Endodermal cell (in vitro differentiated cells): ENCODE measurements around the gene FOXI1. TPM values are rescaled to one million over a fixed set of nuclear protein-coding genes. Genes with fewer than 3 reads are reported as not detected.

Source experiments
- DNase-seq: peaks from one replicate; pipeline ENCODE4 v3.0.0-alpha.2; 2017
- H3K27ac ChIP-seq: 2 replicates; pipeline ENCODE4 v1.5.1; 2013; ENCODE audit warnings: mild to moderate bottlenecking, low read depth, low read length, moderate library complexity
- H3K27me3 ChIP-seq: 2 replicates; pipeline ENCODE4 v1.6.1; 2013; ENCODE audit warnings: mild to moderate bottlenecking, low read length, moderate library complexity; ENCODE audit not compliant: insufficient read depth, control insufficient read depth, poor library complexity, severe bottlenecking
- H3K36me3 ChIP-seq: 2 replicates; pipeline ENCODE4 v1.7.0; 2013; ENCODE audit warnings: mild to moderate bottlenecking, low read length, moderate library complexity; ENCODE audit not compliant: control insufficient read depth, insufficient read depth
- H3K4me1 ChIP-seq: one replicate; pipeline ENCODE4 v1.7.0; 2013; ENCODE audit warnings: low read length; ENCODE audit not compliant: control insufficient read depth, insufficient read depth
- H3K4me3 ChIP-seq: 2 replicates; pipeline ENCODE4 v1.5.1; 2013; ENCODE audit warnings: mild to moderate bottlenecking, low read length, moderate library complexity
- H3K9ac ChIP-seq: 2 replicates; pipeline ENCODE4 v1.6.1; 2013; ENCODE audit warnings: mild to moderate bottlenecking, low read length, moderate library complexity; ENCODE audit not compliant: poor library complexity, severe bottlenecking; ENCODE audit errors: extremely low read depth
- H3K9me3 ChIP-seq: 2 replicates; pipeline ENCODE4 v1.6.1; 2013; ENCODE audit warnings: mild to moderate bottlenecking, low read length, moderate library complexity; ENCODE audit not compliant: control insufficient read depth
- H3K27ac Mint-ChIP-seq: 2 replicates; pipeline ENCODE4 v1.8.0; 2020; ENCODE audit warnings: mixed read lengths
- H3K27me3 Mint-ChIP-seq: 2 replicates; pipeline ENCODE4 v1.8.0; 2021; ENCODE audit warnings: mild to moderate bottlenecking, mixed read lengths; ENCODE audit not compliant: insufficient read depth
- H3K36me3 Mint-ChIP-seq: 2 replicates; pipeline ENCODE4 v1.8.0; 2020; ENCODE audit warnings: low read depth, mixed read lengths
- H3K4me1 Mint-ChIP-seq: 2 replicates; pipeline ENCODE4 v1.8.0; 2020; ENCODE audit warnings: mixed read lengths
- H3K4me3 Mint-ChIP-seq: 2 replicates; pipeline ENCODE4 v1.8.0; 2020; ENCODE audit warnings: mild to moderate bottlenecking, moderate library complexity, mixed read lengths
- H3K9me3 Mint-ChIP-seq: 2 replicates; pipeline ENCODE4 v1.8.0; 2020; ENCODE audit warnings: mild to moderate bottlenecking, mixed read lengths
- WGBS, 2 experiments: methylation state at CpG; one replicate each; pipeline versions ENCODE4 v1.1.5 to v1.1.7; 2013; ENCODE audit warnings: missing lambda C conversion rate in 2 of 2, mixed read lengths in 1 of 2; ENCODE audit not compliant: insufficient coverage in 1 of 2, insufficient read length in 1 of 2; 5-methylcytosine and 5-hydroxymethylcytosine counted together
- total RNA-seq, 2 donors: library from RNA; stranded (reverse); fragmentation: NEBNext Ultra II Directional in 1 of 2; extraction: Animal tissue kit (Norgen Biotek cat#: 25700) in 1 of 2; gene quantifications; 2 replicates in 1 of 2; 3 replicates in 1 of 2; pipeline ENCODE4 v1.2.1, GENCODE V29; 2021
- TF ChIP-seq, protein P1 (sequence below): fragments of 200-600 bp; sonication (generic); conservative IDR thresholded peaks from 2 replicates; pipeline ENCODE4 v1.5.0; 2021; ENCODE audit warnings: antibody characterized with exemption, mild to moderate bottlenecking

Gene FOXI1
- total RNA-seq, 2 donors from 2014 or later = 0.44 to 3.5 TPM

DNA sequence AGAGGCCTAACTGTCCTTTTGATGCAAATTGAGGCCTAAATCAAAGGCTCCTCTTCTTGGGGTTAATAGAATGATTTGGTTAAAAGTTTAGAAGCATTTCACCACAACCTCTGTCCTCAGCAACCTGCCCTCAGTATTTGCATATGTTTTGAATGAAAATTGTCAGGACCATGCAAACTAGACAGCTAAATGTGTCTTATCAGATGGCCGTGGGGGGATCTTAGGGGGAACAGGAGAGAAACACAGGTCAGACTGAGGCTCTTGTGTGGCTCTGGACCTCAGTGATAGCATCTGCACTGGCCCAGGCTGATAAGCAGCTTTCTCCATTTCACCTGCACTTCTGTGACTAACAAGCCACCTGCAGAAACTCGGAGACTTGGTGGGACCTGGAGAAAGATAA, 49.0 kb downstream of the FOXI1 start:
- Histone ChIP-seq H3K27me3 (no peaks in the 10 kb centered on the region), H3K4me1 (peaks cover 8% of the 10 kb centered on the region), H3K9ac (no peak overlapping the region), H3K36me3 (no peaks in the 10 kb centered on the region), H3K4me3 (no peak overlapping the region), H3K27ac (no peak overlapping the region), H3K9me3 (no peaks in the 10 kb centered on the region)
- Mint-ChIP-seq H3K27me3 (no peaks in the 10 kb centered on the region), H3K4me3 (no peak overlapping the region), H3K36me3 (no peaks in the 10 kb centered on the region), H3K27ac (no peak overlapping the region), H3K4me1 (peaks cover 24% of the 10 kb centered on the region), H3K9me3 (no peaks in the 10 kb centered on the region)
- 83 to 88% methylated on average over 1 to 2 of the region's 2 CpGs for WGBS, 2 experiments
- no peak for DNase-seq
- TF ChIP-seq, protein P1, sequence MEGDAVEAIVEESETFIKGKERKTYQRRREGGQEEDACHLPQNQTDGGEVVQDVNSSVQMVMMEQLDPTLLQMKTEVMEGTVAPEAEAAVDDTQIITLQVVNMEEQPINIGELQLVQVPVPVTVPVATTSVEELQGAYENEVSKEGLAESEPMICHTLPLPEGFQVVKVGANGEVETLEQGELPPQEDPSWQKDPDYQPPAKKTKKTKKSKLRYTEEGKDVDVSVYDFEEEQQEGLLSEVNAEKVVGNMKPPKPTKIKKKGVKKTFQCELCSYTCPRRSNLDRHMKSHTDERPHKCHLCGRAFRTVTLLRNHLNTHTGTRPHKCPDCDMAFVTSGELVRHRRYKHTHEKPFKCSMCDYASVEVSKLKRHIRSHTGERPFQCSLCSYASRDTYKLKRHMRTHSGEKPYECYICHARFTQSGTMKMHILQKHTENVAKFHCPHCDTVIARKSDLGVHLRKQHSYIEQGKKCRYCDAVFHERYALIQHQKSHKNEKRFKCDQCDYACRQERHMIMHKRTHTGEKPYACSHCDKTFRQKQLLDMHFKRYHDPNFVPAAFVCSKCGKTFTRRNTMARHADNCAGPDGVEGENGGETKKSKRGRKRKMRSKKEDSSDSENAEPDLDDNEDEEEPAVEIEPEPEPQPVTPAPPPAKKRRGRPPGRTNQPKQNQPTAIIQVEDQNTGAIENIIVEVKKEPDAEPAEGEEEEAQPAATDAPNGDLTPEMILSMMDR = no peak

DNA sequence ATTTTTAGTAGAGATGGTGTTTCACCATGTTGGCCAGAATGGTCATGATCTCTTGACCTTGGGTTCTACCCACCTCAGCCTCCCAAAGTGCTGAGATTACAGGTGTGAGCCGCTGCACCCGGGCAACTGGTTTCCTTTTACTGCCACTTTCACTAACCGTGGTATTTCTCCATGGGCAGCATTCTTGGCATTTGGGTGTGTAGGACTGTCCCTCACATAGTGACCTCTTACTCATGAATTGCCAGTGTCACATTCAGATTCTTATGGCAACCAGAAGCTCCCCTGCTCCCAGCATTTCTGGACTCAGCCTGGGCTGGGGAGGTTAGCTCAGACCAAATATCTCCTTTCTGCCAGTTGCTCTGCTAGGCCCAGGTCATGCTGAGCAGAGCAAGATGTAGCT, 50.1 kb downstream of the FOXI1 start:
- Histone ChIP-seq H3K9ac (no peak overlapping the region), H3K4me3 (no peak overlapping the region), H3K27ac (no peak overlapping the region), H3K36me3 (no peaks in the 10 kb centered on the region), H3K27me3 (no peaks in the 10 kb centered on the region), H3K4me1 (peaks cover 8% of the 10 kb centered on the region), H3K9me3 (no peaks in the 10 kb centered on the region)
- no peak for DNase-seq
- Mint-ChIP-seq H3K27ac (no peak overlapping the region), H3K4me3 (no peak overlapping the region), H3K9me3 (no peaks in the 10 kb centered on the region), H3K36me3 (no peaks in the 10 kb centered on the region), H3K4me1 (peaks cover 23% of the 10 kb centered on the region), H3K27me3 (no peaks in the 10 kb centered on the region)
- WGBS, 2 experiments = 97 to 100% methylated on average over 3 of the region's 3 CpGs
- TF ChIP-seq, protein P1 = no peak

DNA sequence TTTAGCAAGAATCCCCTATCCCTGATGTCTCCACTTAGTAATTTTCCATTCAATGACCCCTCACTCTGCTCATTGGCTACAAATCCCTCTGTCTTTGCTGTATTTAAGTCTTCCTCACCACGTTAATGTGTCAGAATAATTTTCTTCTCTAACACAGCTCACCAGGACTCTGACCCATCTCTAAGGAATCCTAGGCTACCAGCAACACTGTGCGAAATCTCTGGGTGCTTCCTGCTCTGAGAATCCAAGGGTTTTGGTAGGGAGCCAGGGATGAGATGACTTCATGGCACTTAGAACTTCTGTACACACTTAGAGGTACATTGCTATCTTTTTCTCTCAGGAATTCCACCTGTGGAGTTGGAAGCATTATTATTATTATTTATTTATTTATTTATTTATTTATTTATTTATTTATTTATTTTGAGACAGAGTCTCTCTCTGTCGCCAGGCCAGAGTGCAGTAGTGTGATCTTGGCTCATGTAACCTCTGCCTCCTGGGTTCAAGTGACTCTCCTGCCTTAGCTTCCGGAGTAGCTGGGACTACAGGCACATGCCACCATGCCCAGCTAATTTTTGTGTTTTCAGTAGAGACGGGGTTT, 53.5 kb downstream of the FOXI1 start:
- Histone ChIP-seq H3K27me3 (no peaks in the 10 kb centered on the region), H3K36me3 (no peaks in the 10 kb centered on the region), H3K4me1 (no peaks in the 10 kb centered on the region), H3K9ac (no peak overlapping the region), H3K27ac (no peak overlapping the region), H3K9me3 (no peaks in the 10 kb centered on the region), H3K4me3 (no peak overlapping the region)
- no peak overlapping the region for H3K4me3 Mint-ChIP-seq
- no peaks in the 10 kb centered on the region for H3K9me3 Mint-ChIP-seq
- TF ChIP-seq, protein P1 = no peak
- DNase-seq = no peak
- peaks cover 12% of the 10 kb centered on the region for H3K4me1 Mint-ChIP-seq
- H3K27ac Mint-ChIP-seq = no peak overlapping the region
- H3K27me3 Mint-ChIP-seq = no peaks in the 10 kb centered on the region
- 82% methylated on average over 5 of the region's 5 CpGs; no CpG with 5 or more reads in 1 of the 2 experiments for WGBS, 2 experiments
- H3K36me3 Mint-ChIP-seq = no peaks in the 10 kb centered on the region

Other genes with a start within 250 kb of the FOXI1 start
- gene INSYN2B, start 125.4 kb upstream of the FOXI1 start, total RNA-seq = not detected
- gene C5orf58, start 127.1 kb downstream of the FOXI1 start, total RNA-seq = under 1 TPM in 1 of 2 donors, not detected in 1; 0.95 TPM
- gene LCP2, start 191.9 kb downstream of the FOXI1 start, total RNA-seq = under 1 TPM in 1 of 2 donors, not detected in 1; 0.11 TPM